Neural progenitor cell (in vitro differentiated cells): ENCODE results near the gene BMPR1A.

Experiments
- CTCF ChIP-seq: fragments of 200-600 bp; sonication (generic); IDR thresholded peaks from 2 replicates; pipeline ENCODE4 v1.5.1; 2017; ENCODE audit warnings: antibody characterized with exemption, mild to moderate bottlenecking
- EZH2 ChIP-seq: fragments of 200-600 bp; sonication (generic); IDR thresholded peaks from 2 replicates; pipeline ENCODE4 v1.6.1; 2017; ENCODE audit warnings: antibody characterized with exemption, mild to moderate bottlenecking, moderate library complexity
- EZH2phosphoT487 ChIP-seq: fragments of 200-600 bp; sonication (generic); IDR thresholded peaks from 2 replicates; pipeline ENCODE4 v1.6.1; 2017; ENCODE audit warnings: antibody characterized with exemption

GRCh38 chr10:86820509-86820908 lies 64.1 kb downstream of the BMPR1A start:
- TF ChIP-seq CTCF (no peak), EZH2 (no peak), EZH2phosphoT487 (no peak)
